Germinal center (tissue), 1 donor: Measurements from ENCODE around the gene EFEMP2.
"Not testable (repeated sequence)": the region's sequence is repeated elsewhere in the genome, so short reads cannot be mapped to it uniquely, and the experiment has no call there.

ENCODE experiments used
- DNase-seq: peaks from one replicate; pipeline ENCODE4 v3.0.0; 2012; ENCODE audit warnings: mixed read lengths, low spot score

The EFEMP2 gene

DNA sequence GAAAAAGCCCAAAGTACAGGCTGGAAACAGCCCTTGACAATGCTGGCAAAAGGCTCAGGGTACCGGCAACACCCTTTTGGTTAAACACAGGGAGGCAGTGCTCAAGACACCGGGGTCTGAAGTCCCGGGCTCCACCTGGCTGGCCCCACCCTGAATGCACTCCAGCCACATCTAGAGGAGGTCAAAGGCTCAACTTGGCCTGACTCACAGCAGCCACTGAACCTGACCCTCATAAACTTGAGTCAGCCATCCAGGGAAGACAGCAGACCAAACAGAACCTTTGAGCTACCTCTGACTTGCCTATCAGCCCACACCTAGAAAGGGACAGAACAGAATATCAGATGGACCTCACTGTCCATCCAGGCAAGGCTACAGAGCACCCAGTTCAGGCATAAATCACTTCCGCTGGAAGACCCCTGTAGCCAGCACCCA, 18.4 kb downstream of the EFEMP2 start:
- DNase-seq, result no peak

- no peak for DNase-seq
These were observed 19.2 kb downstream of the EFEMP2 start for GRCh38 chr11:65853246-65853979.

- DNase-seq, result no peak
These were observed 19.9 kb downstream of the EFEMP2 start for GRCh38 chr11:65852508-65853245.

- no peak for DNase-seq
These were observed 20.6 kb downstream of the EFEMP2 start for GRCh38 chr11:65851811-65852507.

- DNase-seq, result peak; percentile 57
These were observed 21.5 kb downstream of the EFEMP2 start for GRCh38 chr11:65851083-65851579.

- no peak for DNase-seq
These were observed 22.1 kb downstream of the EFEMP2 start for GRCh38 chr11:65850217-65851082.

DNA sequence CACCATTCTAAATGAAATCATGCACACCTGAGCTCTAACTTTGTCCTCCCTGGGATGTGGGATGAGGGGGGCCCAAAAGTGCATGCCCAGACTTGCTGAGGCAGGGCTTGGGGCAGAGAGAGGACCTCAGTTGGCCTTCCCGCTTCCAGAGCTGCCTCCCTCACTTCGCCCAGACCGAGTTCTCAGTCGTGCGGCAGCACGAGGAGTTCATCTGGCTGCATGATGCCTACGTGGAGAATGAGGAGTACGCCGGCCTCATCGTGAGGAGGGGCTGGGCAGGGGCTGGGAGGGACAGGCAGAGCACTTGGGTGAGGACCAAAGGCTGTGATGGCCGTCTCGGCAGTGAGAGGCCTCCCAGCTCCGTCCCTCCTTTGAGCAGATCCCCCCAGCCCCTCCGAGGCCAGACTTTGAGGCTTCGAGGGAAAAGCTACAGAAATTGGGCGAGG, 22.8 kb downstream of the EFEMP2 start:
- no peak for DNase-seq

DNA sequence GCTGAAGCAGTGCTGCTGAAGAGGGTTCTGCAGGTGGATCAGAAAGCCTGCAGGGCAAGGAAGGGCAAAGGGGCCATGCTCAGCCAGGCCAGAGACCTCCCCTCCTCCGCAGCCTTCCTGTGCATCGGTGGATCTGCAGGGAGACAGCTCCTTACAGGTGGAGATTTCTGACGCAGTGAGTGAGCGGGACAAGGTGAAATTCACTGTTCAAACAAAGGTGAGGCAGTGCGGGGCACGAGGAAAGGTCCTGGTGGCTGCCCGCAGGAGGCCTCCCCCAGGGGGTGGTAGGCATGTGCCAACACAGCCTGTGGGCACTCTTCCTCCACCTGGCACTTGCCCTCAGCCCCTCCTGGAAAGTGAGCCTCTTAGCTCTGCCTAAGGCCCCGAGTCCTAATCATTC, 23.2 kb downstream of the EFEMP2 start:
- DNase-seq, result no peak

DNA sequence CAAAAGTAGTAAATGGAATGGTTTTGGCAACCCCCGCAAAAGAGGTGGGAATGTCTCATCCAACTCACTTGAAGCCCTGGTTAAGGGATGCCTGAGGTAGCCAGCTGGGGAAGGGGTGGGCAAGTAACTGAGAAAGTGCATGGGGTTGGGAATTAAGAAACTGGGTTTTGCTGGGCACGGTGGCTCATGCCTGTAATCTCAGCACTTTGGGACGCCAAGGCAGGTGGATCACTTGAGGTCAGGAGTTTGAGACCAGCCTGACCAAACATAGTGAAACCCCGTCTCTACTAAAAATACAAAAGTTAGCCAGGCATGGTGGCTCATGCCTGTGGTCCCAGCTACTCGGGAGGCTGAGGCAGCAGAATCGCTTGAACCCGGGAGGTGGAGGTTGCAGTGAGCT, 23.9 kb downstream of the EFEMP2 start:
- not testable (repeated sequence) for DNase-seq

- DNase-seq, result no peak
These were observed 24.9 kb downstream of the EFEMP2 start for GRCh38 chr11:65847746-65848145.

DNA sequence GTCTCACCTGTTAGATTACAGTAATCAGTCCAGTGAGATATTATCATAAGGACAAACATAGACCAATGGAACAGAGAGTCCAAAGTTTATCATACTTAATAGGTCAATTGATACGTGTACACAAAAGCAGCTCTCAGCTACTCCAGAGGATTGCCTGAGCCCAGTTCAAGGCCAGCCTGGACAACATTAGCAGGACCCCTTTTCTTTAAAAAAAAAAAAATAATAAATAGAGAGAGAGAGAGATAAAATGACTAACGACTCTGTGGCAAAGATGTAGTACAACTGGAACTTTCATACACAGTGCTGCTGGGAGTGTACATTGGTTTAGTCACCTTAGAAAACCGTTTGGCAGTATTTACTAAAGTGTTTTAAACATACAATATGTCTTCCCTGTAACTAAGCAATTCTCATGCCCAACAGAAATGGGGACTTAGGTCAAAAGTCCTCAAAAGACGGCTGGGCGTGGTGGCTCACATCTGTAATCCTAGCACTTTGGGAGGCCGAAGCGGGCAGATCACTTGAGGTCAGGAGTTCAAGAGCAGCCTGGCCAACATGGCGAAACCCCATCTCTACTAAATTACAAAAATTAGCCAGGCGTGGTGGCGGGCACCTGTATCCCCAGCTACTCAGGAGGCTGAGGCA, 28.2 kb downstream of the EFEMP2 start:
- DNase-seq, result no peak

- no peak for DNase-seq
These were observed 28.8 kb downstream of the EFEMP2 start for GRCh38 chr11:65843811-65844210.

DNA sequence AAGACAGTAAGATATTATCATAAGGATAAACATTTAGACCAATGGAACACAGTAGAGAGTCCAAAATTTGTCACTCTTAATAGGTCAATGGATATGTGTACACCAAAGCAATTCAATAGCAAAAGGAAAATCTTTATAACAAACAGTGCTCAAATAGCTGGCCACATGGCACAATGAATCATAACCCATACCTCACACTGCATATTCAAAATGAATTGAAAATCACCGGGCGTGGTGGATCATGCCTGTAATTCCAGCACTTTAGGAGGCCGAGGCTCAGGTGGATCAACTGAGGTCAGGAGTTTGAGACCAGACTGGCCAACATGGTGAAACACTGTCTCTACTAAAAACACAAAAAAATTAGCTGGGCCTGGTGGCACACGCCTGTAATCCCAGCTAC, 30.5 kb downstream of the EFEMP2 start:
- DNase-seq, result no peak

GRCh38 chr11:65834202-65834601, 38.4 kb downstream of the EFEMP2 start:
- DNase-seq, result no peak

- peak; percentile 99 for DNase-seq
These were observed 39.1 kb downstream of the EFEMP2 start, which contains the start of gene SNX32 for GRCh38 chr11:65833297-65834030. TSS of gene SNX32 (plus strand) at chr11:65833963. CDS start at chr11:65834066, 103 bp downstream.

DNA sequence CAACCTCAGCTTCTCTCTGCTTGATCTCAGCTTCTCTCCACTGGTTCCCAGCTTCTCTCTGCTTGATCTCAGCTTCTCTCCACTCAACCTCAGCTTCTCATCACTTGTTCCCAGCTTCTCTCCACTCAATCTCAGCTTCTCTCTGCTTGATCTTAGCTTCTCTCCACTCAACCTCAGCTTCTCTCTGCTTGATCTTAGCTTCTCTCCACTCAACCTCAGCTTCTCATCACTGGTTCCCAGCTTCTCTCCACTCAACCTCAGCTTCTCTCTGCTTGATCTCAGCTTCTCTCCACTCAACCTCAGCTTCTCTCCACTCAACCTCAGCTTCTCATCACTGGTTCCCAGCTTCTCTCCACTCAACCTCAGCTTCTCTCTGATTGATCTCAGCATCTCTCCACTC, 40.4 kb downstream of the EFEMP2 start:
- DNase-seq, result not testable (repeated sequence)

GRCh38 chr11:65829459-65829858, 43.1 kb downstream of the EFEMP2 start:
- no peak for DNase-seq

- no peak for DNase-seq
These were observed 45.4 kb downstream of the EFEMP2 start for GRCh38 chr11:65826984-65827735.

DNA sequence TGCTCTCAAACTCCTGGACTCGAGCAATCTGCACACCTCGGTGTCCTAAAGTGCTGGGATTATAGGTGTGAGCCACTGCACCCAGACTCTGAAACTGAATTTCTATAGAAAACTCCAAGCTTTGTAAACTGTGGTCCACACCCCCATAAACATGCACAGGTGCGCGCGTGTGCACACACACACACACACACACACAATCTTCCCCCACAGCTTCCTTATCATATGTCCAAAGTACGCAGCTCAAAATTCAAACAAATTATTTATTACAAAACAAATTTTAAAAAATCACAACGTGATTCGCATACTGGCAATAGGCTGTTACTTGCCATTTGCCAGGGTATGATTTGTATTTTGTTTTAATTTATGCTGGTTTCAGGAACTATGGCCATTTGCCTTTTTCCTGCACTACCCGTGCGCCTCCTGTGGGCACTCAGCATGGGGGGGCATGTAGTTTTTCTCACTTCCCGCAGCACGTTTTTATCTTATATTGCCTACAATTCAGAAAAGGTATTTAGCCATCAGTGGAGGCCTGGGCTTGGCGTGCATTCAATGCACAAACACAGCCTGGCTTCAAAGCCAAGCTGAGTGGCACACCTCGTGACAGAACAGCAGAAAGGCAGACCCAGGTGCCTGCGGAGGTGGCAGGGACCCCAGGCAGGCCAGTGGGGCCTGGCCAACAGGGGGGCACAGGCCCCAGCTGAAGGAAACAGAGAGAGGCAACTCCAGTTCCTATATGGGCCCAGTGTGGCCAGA, 49.6 kb downstream of the EFEMP2 start:
- DNase-seq, result no peak
